ENCODE measurements around the gene CPTP. TPM values are rescaled to one million over a fixed set of nuclear protein-coding genes. Genes with fewer than 3 reads are reported as not detected.

The CPTP gene
- total and polyA plus RNA-seq, 2 of the 13 experiments (the other 11 are each of a cell fraction or from before 2014, with no cell fraction given) = 5.5 to 9.3 TPM

GRCh38 chr1:1307923-1308755 is 16.5 kb upstream of the CPTP start, which contains the start of the genes ACAP3 and PUSL1 (continued):
- TF ChIP-seq ZBTB25 (CRISPR knock-in tag; IDR thresholded peaks at IDR 0.05) (peak; percentile 68; the same call in 1 of the 2 replicates), ELF1 (CRISPR knock-in tag; IDR thresholded peaks at IDR 0.05) (peak; percentile 75), IKZF4 (CRISPR knock-in tag; IDR thresholded peaks at IDR 0.05; ENCODE audit: borderline replicate concordance, low read depth, not compliant biosample characterization) (peak; percentile 52), ZBTB38 (CRISPR knock-in tag; IDR thresholded peaks at IDR 0.05) (0 out of 2 replicates have a peak, but pooled peaks have one; percentile 6), ZNF503 (CRISPR knock-in tag; IDR thresholded peaks at IDR 0.05) (0 out of 2 replicates have a peak, but pooled peaks have one; percentile 47), YEATS4 (CRISPR knock-in tag; IDR thresholded peaks at IDR 0.05; ENCODE audit: borderline replicate concordance) (peak; percentile 93), HNF1B (CRISPR knock-in tag; IDR thresholded peaks at IDR 0.05) (0 out of 2 replicates have a peak, but pooled peaks have one; percentile 18), NCOA1 (CRISPR knock-in tag; IDR thresholded peaks at IDR 0.05) (no peak), ZNF326 (CRISPR knock-in tag; IDR thresholded peaks at IDR 0.05; ENCODE audit: borderline replicate concordance) (no peak), BRF2 (CRISPR knock-in tag; IDR thresholded peaks at IDR 0.05) (no peak), CBX5 (CRISPR knock-in tag; IDR thresholded peaks at IDR 0.05; ENCODE audit: borderline replicate concordance) (0 out of 2 replicates have a peak, but pooled peaks have one; percentile 41), TFDP2 (CRISPR knock-in tag; IDR thresholded peaks at IDR 0.05) (peak; percentile 56; the same call in 1 of the 2 replicates), E2F2 (CRISPR knock-in tag; IDR thresholded peaks at IDR 0.05; ENCODE audit: borderline replicate concordance) (peak; percentile 59; the same call in 1 of the 2 replicates), ATF2 (CRISPR knock-in tag; IDR thresholded peaks at IDR 0.05) (peak; percentile 40; the same call in 1 of the 2 replicates), MXD4 (CRISPR knock-in tag; IDR thresholded peaks at IDR 0.05) (peak; percentile 78), ZNF83 (CRISPR knock-in tag; IDR thresholded peaks at IDR 0.05; ENCODE audit: borderline replicate concordance) (no peak), MAX (IDR thresholded peaks at IDR 0.05) (peak; percentile 95)
